Liver (tissue), 9 donors: ENCODE measurements around the gene ZNF536. TPM values are rescaled to one million over a fixed set of nuclear protein-coding genes. Genes with fewer than 3 reads are reported as not detected.

ENCODE experiments used
- DNase-seq: peaks from one replicate; pipeline ENCODE4 v3.0.0-alpha.2; 2017; ENCODE audit warnings: low spot score
- H3K27ac ChIP-seq, 2 donors: one replicate each; pipeline ENCODE4 v1.7.0; 2013; ENCODE audit warnings: inconsistent platforms in 2 of 2, low read length in 2 of 2, control low read depth in 1 of 2, low read depth in 1 of 2, mild to moderate bottlenecking in 1 of 2
- H3K27me3 ChIP-seq, 4 donors: one replicate each; pipeline versions ENCODE4 v1.6.1 to v1.7.0; 2013; ENCODE audit warnings: low read length in 3 of 4, inconsistent platforms in 1 of 4, mild to moderate bottlenecking in 1 of 4, moderate library complexity in 1 of 4; ENCODE audit not compliant: control insufficient read depth in 4 of 4, insufficient read depth in 4 of 4
- H3K36me3 ChIP-seq, 4 donors: one replicate each; pipeline versions ENCODE4 v1.6.1 to v1.7.0; 2013; ENCODE audit warnings: low read length in 3 of 4, mild to moderate bottlenecking in 3 of 4, low read depth in 1 of 4, moderate library complexity in 1 of 4; ENCODE audit not compliant: control insufficient read depth in 4 of 4, insufficient read depth in 3 of 4
- H3K4me1 ChIP-seq, 4 donors: one replicate each; pipeline versions ENCODE4 v1.6.1 to v1.7.0; 2013; ENCODE audit warnings: low read length in 3 of 4, mild to moderate bottlenecking in 3 of 4, moderate library complexity in 1 of 4; ENCODE audit not compliant: control insufficient read depth in 4 of 4, insufficient read depth in 4 of 4
- H3K4me3 ChIP-seq, 3 donors: one replicate each; pipeline versions ENCODE4 v1.6.1 to v1.7.0; 2013; ENCODE audit warnings: low read length in 3 of 3, control low read depth in 1 of 3, low read depth in 1 of 3, mild to moderate bottlenecking in 1 of 3
- H3K9ac ChIP-seq, 2 donors: one replicate each; pipeline ENCODE4 v1.7.0; 2013; ENCODE audit warnings: low read length in 2 of 2, mild to moderate bottlenecking in 2 of 2, moderate library complexity in 2 of 2, control low read depth in 1 of 2, low read depth in 1 of 2
- H3K9me3 ChIP-seq, 4 donors: one replicate each; pipeline versions ENCODE4 v1.6.1 to v1.7.0; 2013; ENCODE audit warnings: low read length in 3 of 4; ENCODE audit not compliant: control insufficient read depth in 4 of 4
- CTCF ChIP-seq: fragments of 150-350 bp; IDR thresholded peaks from 2 replicates; pipeline ENCODE4 v1.5.1; 2017; ENCODE audit warnings: improper control_type of control experiment, low read depth, low read length; ENCODE audit not compliant: missing input control
- EGR1 ChIP-seq, 2 donors: IDR thresholded peaks; 2 replicates each; pipeline ENCODE4 v1.6.1; 2016 to 2018; ENCODE audit warnings: antibody characterized with exemption in 2 of 2, low read depth in 2 of 2
- FOXA1 ChIP-seq: IDR thresholded peaks from 2 replicates; pipeline ENCODE4 v1.6.1; 2016; ENCODE audit warnings: antibody characterized with exemption
- FOXA2 ChIP-seq: IDR thresholded peaks from 2 replicates; pipeline ENCODE4 v1.6.1; 2016; ENCODE audit warnings: antibody characterized with exemption
- HNF4A ChIP-seq, 2 donors: conservative IDR thresholded peaks; 2 replicates each; pipeline ENCODE4 v1.6.1; 2016; ENCODE audit warnings: antibody characterized with exemption in 2 of 2, mild to moderate bottlenecking in 2 of 2
- HNF4G ChIP-seq: IDR thresholded peaks from 2 replicates; pipeline ENCODE4 v1.6.1; 2016; ENCODE audit warnings: antibody characterized with exemption
- JUND ChIP-seq, 2 donors: IDR thresholded peaks; 2 replicates each; pipeline ENCODE4 v1.6.1; 2016; ENCODE audit warnings: antibody characterized with exemption in 2 of 2
- NR2F2 ChIP-seq: IDR thresholded peaks from 2 replicates; pipeline ENCODE4 v1.6.1; 2016; ENCODE audit warnings: antibody characterized with exemption
- RAD21 ChIP-seq, 2 donors: IDR thresholded peaks; 2 replicates each; pipeline ENCODE4 v1.6.1; 2016; ENCODE audit warnings: antibody characterized with exemption in 2 of 2, mild to moderate bottlenecking in 2 of 2
- SP1 ChIP-seq: IDR thresholded peaks from 2 replicates; pipeline ENCODE4 v1.6.1; 2018; ENCODE audit warnings: antibody characterized with exemption, mild to moderate bottlenecking
- TAF1 ChIP-seq: conservative IDR thresholded peaks from 2 replicates; pipeline ENCODE4 v1.6.1; 2016; ENCODE audit warnings: antibody characterized with exemption, mild to moderate bottlenecking
- YY1 ChIP-seq: IDR thresholded peaks from 2 replicates; pipeline ENCODE4 v1.6.1; 2016; ENCODE audit warnings: antibody characterized with exemption, mild to moderate bottlenecking
- ZBTB33 ChIP-seq: IDR thresholded peaks from 2 replicates; pipeline ENCODE4 v1.6.1; 2016; ENCODE audit warnings: antibody characterized with exemption
- WGBS: extraction: QIAGEN DNeasy Blood & Tissue Kit; methylation state at CpG from one replicate; pipeline ENCODE4 v1.1.7; 2013; 5-methylcytosine and 5-hydroxymethylcytosine counted together
- polyA plus RNA-seq, 2 donors: library from polyadenylated mRNA; stranded (reverse) in 1 of 2; unstranded in 1 of 2; fragments of 200-250 nt in 1 of 2; fragments of >200 nt in 1 of 2; fragmentation: Nextera tagmentation in 1 of 2; extraction: Ambion mirVana in 1 of 2; gene quantifications; one replicate each; pipeline versions ENCODE4 v1.2.1 to v1.2.3, GENCODE V29; 2013 to 2015
- total RNA-seq, 2 donors: library from RNA; depleted of rRNA; stranded (reverse); fragments of >200 nt; gene quantifications; one replicate each; pipeline ENCODE4 v1.2.3, GENCODE V29; 2014
- TF ChIP-seq, protein P1 (sequence below): IDR thresholded peaks from 2 replicates; pipeline ENCODE4 v1.6.1; 2016; ENCODE audit warnings: antibody characterized with exemption
- TF ChIP-seq, protein P2 (sequence below): IDR thresholded peaks from 2 replicates; pipeline ENCODE4 v1.6.1; 2016; ENCODE audit warnings: antibody characterized with exemption
- TF ChIP-seq, protein P3 (sequence below): IDR thresholded peaks from 2 replicates; pipeline ENCODE4 v1.6.1; 2016; ENCODE audit warnings: antibody characterized with exemption, mild to moderate bottlenecking
- donor health status: healthy.
- donor health status: healthy.
- donor health status: healthy.
- donor health status: healthy.
- donor health status: healthy.

ZNF536 gene
- total and polyA plus RNA-seq, 4 donors, result 0.02 to 0.17 (median 0.08) TPM

GRCh38 chr19:30340771-30341561 lies 31.2 kb upstream of the ZNF536 start:
- Histone ChIP-seq H3K27me3 (peaks cover 0 to 6% (median 0%) of the 10 kb centered on the region in 4 donors), H3K9me3 (no peaks in the 10 kb centered on the region), H3K4me3 (no peak overlapping the region), H3K9ac (no peak overlapping the region), H3K4me1 (no peaks in the 10 kb centered on the region), H3K36me3 (no peaks in the 10 kb centered on the region), H3K27ac (no peak overlapping the region)
- no peak for TF ChIP-seq TAF1
- no peak for TF ChIP-seq SP1
- no peak for TF ChIP-seq FOXA1
- no peak for TF ChIP-seq HNF4A (conservative IDR thresholded peaks at IDR 0.05)
- TF ChIP-seq JUND (IDR thresholded peaks at IDR 0.05), result no peak
- no peak for TF ChIP-seq NR2F2
- TF ChIP-seq, protein P1, sequence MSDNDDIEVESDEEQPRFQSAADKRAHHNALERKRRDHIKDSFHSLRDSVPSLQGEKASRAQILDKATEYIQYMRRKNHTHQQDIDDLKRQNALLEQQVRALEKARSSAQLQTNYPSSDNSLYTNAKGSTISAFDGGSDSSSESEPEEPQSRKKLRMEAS, result no peak
- no peak for TF ChIP-seq EGR1 (IDR thresholded peaks at IDR 0.05; ENCODE audit: low read depth in 2 of 2)
- no peak for TF ChIP-seq CTCF
- TF ChIP-seq FOXA2, result no peak
- TF ChIP-seq YY1, result no peak
- TF ChIP-seq, protein P2, sequence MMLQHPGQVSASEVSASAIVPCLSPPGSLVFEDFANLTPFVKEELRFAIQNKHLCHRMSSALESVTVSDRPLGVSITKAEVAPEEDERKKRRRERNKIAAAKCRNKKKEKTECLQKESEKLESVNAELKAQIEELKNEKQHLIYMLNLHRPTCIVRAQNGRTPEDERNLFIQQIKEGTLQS, result no peak
- no peak for TF ChIP-seq RAD21 (IDR thresholded peaks at IDR 0.05)
- TF ChIP-seq, protein P3, sequence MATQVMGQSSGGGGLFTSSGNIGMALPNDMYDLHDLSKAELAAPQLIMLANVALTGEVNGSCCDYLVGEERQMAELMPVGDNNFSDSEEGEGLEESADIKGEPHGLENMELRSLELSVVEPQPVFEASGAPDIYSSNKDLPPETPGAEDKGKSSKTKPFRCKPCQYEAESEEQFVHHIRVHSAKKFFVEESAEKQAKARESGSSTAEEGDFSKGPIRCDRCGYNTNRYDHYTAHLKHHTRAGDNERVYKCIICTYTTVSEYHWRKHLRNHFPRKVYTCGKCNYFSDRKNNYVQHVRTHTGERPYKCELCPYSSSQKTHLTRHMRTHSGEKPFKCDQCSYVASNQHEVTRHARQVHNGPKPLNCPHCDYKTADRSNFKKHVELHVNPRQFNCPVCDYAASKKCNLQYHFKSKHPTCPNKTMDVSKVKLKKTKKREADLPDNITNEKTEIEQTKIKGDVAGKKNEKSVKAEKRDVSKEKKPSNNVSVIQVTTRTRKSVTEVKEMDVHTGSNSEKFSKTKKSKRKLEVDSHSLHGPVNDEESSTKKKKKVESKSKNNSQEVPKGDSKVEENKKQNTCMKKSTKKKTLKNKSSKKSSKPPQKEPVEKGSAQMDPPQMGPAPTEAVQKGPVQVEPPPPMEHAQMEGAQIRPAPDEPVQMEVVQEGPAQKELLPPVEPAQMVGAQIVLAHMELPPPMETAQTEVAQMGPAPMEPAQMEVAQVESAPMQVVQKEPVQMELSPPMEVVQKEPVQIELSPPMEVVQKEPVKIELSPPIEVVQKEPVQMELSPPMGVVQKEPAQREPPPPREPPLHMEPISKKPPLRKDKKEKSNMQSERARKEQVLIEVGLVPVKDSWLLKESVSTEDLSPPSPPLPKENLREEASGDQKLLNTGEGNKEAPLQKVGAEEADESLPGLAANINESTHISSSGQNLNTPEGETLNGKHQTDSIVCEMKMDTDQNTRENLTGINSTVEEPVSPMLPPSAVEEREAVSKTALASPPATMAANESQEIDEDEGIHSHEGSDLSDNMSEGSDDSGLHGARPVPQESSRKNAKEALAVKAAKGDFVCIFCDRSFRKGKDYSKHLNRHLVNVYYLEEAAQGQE, result no peak
- no peak for TF ChIP-seq HNF4G
- DNase-seq, result no peak
- 61% methylated on average over 11 of the region's 11 CpGs for WGBS

GRCh38 chr19:30341611-30342201 lies 30.5 kb upstream of the ZNF536 start:
- Histone ChIP-seq H3K4me1 (no peaks in the 10 kb centered on the region), H3K4me3 (no peak overlapping the region), H3K27ac (no peak overlapping the region), H3K9me3 (no peaks in the 10 kb centered on the region), H3K36me3 (no peaks in the 10 kb centered on the region), H3K9ac (no peak overlapping the region), H3K27me3 (peaks cover 0 to 6% (median 0%) of the 10 kb centered on the region in 4 donors)
- no peak for DNase-seq
- TF ChIP-seq, protein P1, result no peak
- TF ChIP-seq ZBTB33 (no peak), TAF1 (no peak), FOXA1 (no peak), EGR1 (IDR thresholded peaks at IDR 0.05; ENCODE audit: low read depth in 2 of 2) (no peak), FOXA2 (no peak), YY1 (no peak), NR2F2 (no peak)
- TF ChIP-seq, protein P3, result no peak
- TF ChIP-seq, protein P2, result no peak
